NCI-H510A treated with DMSO at 0.1 percent for 48 hours (cell line): ENCODE measurements around the gene SMAD9.
"Not testable (repeated sequence)": the region's sequence is repeated elsewhere in the genome, so short reads cannot be mapped to it uniquely, and the experiment has no call there.

Experiments
- DNase-seq: peaks from one replicate; lab custom pipeline; 2025; lab: John Stamatoyannopoulos, UW

The SMAD9 gene

GRCh38 chr13:36910545-36910944, 9.5 kb downstream of the SMAD9 start:
- DNase-seq = no peak

GRCh38 chr13:36907821-36908220, 12.2 kb downstream of the SMAD9 start:
- DNase-seq = no peak

- no peak for DNase-seq
These were observed 12.8 kb downstream of the SMAD9 start for GRCh38 chr13:36907266-36907665.

GRCh38 chr13:36905944-36906343, 14.1 kb downstream of the SMAD9 start:
- no peak for DNase-seq

- peak; percentile 68 for DNase-seq
These were observed 16.0 kb downstream of the SMAD9 start for GRCh38 chr13:36903925-36904595.

GRCh38 chr13:36897054-36897616, 22.9 kb downstream of the SMAD9 start:
- no peak for DNase-seq

- no peak for DNase-seq
These were observed 28.3 kb downstream of the SMAD9 start for GRCh38 chr13:36891752-36892151.

GRCh38 chr13:36888645-36889044, 31.4 kb downstream of the SMAD9 start:
- no peak for DNase-seq

GRCh38 chr13:36887758-36888521, 32.1 kb downstream of the SMAD9 start:
- DNase-seq = no peak

GRCh38 chr13:36885901-36886300, 34.1 kb downstream of the SMAD9 start:
- DNase-seq = peak; percentile 61

- DNase-seq = no peak
These were observed 35.8 kb downstream of the SMAD9 start for GRCh38 chr13:36884235-36884634.

- DNase-seq = no peak
These were observed 36.2 kb downstream of the SMAD9 start for GRCh38 chr13:36883824-36884223.

GRCh38 chr13:36883392-36883791, 36.6 kb downstream of the SMAD9 start:
- not testable (repeated sequence) for DNase-seq

- no peak for DNase-seq
These were observed 37.1 kb downstream of the SMAD9 start for GRCh38 chr13:36882829-36883390.

- DNase-seq = no peak
These were observed 39.1 kb downstream of the SMAD9 start for GRCh38 chr13:36880961-36881360.

- DNase-seq = no peak
These were observed 40.7 kb downstream of the SMAD9 start for GRCh38 chr13:36879218-36879938.

- no peak for DNase-seq
These were observed 44.1 kb downstream of the SMAD9 start for GRCh38 chr13:36875961-36876360.

GRCh38 chr13:36875431-36875830, 44.6 kb downstream of the SMAD9 start:
- no peak for DNase-seq

- no peak for DNase-seq
These were observed 47.4 kb downstream of the SMAD9 start for GRCh38 chr13:36872621-36873020.

- no peak for DNase-seq
These were observed 49.9 kb downstream of the SMAD9 start for GRCh38 chr13:36870050-36870692.

GRCh38 chr13:36866232-36866631, 53.8 kb downstream of the SMAD9 start:
- no peak for DNase-seq

GRCh38 chr13:36865265-36865664, 54.8 kb downstream of the SMAD9 start:
- no peak for DNase-seq
